HG03571 (cell line): ENCODE data around the gene CDC16.
"Not testable (repeated sequence)": the region's sequence is repeated elsewhere in the genome, so short reads cannot be mapped to it uniquely, and the experiment has no call there.

ENCODE experiments used
- ATAC-seq: cut with Tn5 transposase; IDR thresholded peaks from one replicate; pipeline ENCODE4 v1.9.1; 2021; ENCODE audit not compliant: unreplicated experiment

The CDC16 gene

GRCh38 chr13:114226699-114227323 is 7.9 kb upstream of the CDC16 start:
- ATAC-seq: peak; percentile 79

- ATAC-seq: no peak
Measured at GRCh38 chr13:114227528-114227927, 7.2 kb upstream of the CDC16 start.

- no peak for ATAC-seq
Measured at GRCh38 chr13:114228176-114228575, 6.5 kb upstream of the CDC16 start.

GRCh38 chr13:114229506-114229905 is 5.2 kb upstream of the CDC16 start:
- no peak for ATAC-seq

- ATAC-seq: no peak
Measured at GRCh38 chr13:114230117-114230516, 4.6 kb upstream of the CDC16 start.

- no peak for ATAC-seq
Measured at GRCh38 chr13:114230575-114230974, 4.1 kb upstream of the CDC16 start.

- no peak for ATAC-seq
Measured at GRCh38 chr13:114231886-114232285, 2.8 kb upstream of the CDC16 start.

- ATAC-seq: no peak
Measured at GRCh38 chr13:114234266-114234644, 442 bp upstream of the CDC16 start.

- ATAC-seq: no peak
Measured at GRCh38 chr13:114235697-114236096, 1.0 kb downstream of the CDC16 start.

GRCh38 chr13:114236227-114236626 is 1.5 kb downstream of the CDC16 start:
- no peak for ATAC-seq

GRCh38 chr13:114237415-114238112 is 2.9 kb downstream of the CDC16 start:
- no peak for ATAC-seq

GRCh38 chr13:114241918-114242317 is 7.2 kb downstream of the CDC16 start:
- no peak for ATAC-seq

GRCh38 chr13:114243971-114244370 is 9.3 kb downstream of the CDC16 start:
- ATAC-seq: no peak

- no peak for ATAC-seq
Measured at GRCh38 chr13:114244637-114245036, 9.9 kb downstream of the CDC16 start.

GRCh38 chr13:114248011-114248410 is 13.3 kb downstream of the CDC16 start:
- no peak for ATAC-seq

- no peak for ATAC-seq
Measured at GRCh38 chr13:114249077-114249476, 14.4 kb downstream of the CDC16 start.

GRCh38 chr13:114251639-114252440 is 17.1 kb downstream of the CDC16 start:
- not testable (repeated sequence) for ATAC-seq

- ATAC-seq: no peak
Measured at GRCh38 chr13:114256547-114256946, 21.9 kb downstream of the CDC16 start.

GRCh38 chr13:114257014-114257413 is 22.3 kb downstream of the CDC16 start:
- ATAC-seq: no peak

- no peak for ATAC-seq
Measured at GRCh38 chr13:114258589-114258988, 23.9 kb downstream of the CDC16 start.

- no peak for ATAC-seq
Measured at GRCh38 chr13:114259374-114259773, 24.7 kb downstream of the CDC16 start.

GRCh38 chr13:114259974-114260373 is 25.3 kb downstream of the CDC16 start:
- ATAC-seq: no peak
